Endothelial cell of umbilical vein (primary cell): Measurements from ENCODE around the gene FLT1. TPM values are rescaled to one million over a fixed set of nuclear protein-coding genes. Genes with fewer than 3 reads are reported as not detected.

Source experiments
- BruUV-seq: library from RNA; stranded (reverse); fragments of 400-500 nt; replicated peaks from 2 replicates; lab custom pipeline; 2021; lab: Mats Ljungman, UMichigan
- CTCF ChIA-PET: fragments of 300-600, 350-600 bp; sonication (Branson Sonifier 250); formaldehyde crosslinking; loops from one replicate; lab custom pipeline; 2021; ENCODE audit warnings: antibody characterized with exemption, inconsistent platforms; lab: Charles Lee
- POLR2A ChIA-PET: fragments of 300-600, 350-600 bp; sonication (Branson Sonifier 250); formaldehyde crosslinking; loops from one replicate; lab custom pipeline; 2021; ENCODE audit warnings: antibody characterized with exemption, inconsistent platforms; lab: Charles Lee
- DNase-seq: peaks from one replicate; pipeline ENCODE4 v3.0.0-alpha.2; 2011; ENCODE audit warnings: low read depth, low spot score
- FAIRE-seq: peaks from 2 replicates; lab custom pipeline; 2011; peaks lifted over from hg19 to GRCh38; lab: Jason Lieb, UNC
- H2AFZ ChIP-seq: 2 replicates; pipeline ENCODE4 v1.6.0; 2012; ENCODE audit warnings: low read depth, low read length, control low read depth, inconsistent platforms
- H3K27ac ChIP-seq: 2 replicates; pipeline ENCODE4 v1.5.1; 2011; ENCODE audit warnings: low read depth, mild to moderate bottlenecking, control low read depth, low read length, moderate library complexity; ENCODE audit not compliant: insufficient read depth
- H3K27me3 ChIP-seq, 2 experiments: 2 replicates each; pipeline versions ENCODE4 v1.6.0 to v1.6.1; 2011; ENCODE audit warnings: low read length in 2 of 2, mixed read lengths in 1 of 2; ENCODE audit not compliant: control insufficient read depth in 2 of 2, insufficient read depth in 2 of 2
- H3K36me3 ChIP-seq, 2 experiments: 2 replicates in 1 of 2; 3 replicates in 1 of 2; pipeline ENCODE4 v1.5.1; 2011; ENCODE audit warnings: low read length in 2 of 2, mild to moderate bottlenecking in 1 of 2, moderate library complexity in 1 of 2; ENCODE audit not compliant: control insufficient read depth in 2 of 2, insufficient read depth in 2 of 2; ENCODE audit errors: extremely low read depth in 1 of 2
- H3K4me1 ChIP-seq: 3 replicates; pipeline ENCODE4 v1.5.1; 2011; ENCODE audit warnings: mild to moderate bottlenecking, low read length; ENCODE audit not compliant: control insufficient read depth, insufficient read depth; ENCODE audit errors: extremely low read depth
- H3K4me2 ChIP-seq: 2 replicates; pipeline ENCODE4 v1.6.1; 2011; ENCODE audit warnings: low read length, control low read depth, mixed read lengths; ENCODE audit not compliant: insufficient read depth
- H3K4me3 ChIP-seq, 3 experiments: fragments of 200-600 bp in 1 of 3; sonication (generic), shearing (Covaris generic) in 1 of 3; replicated peaks in 1 of 3; 2 replicates each; pipeline ENCODE4 v1.5.1; 2011 to 2016; ENCODE audit warnings: control low read depth in 3 of 3, low read length in 3 of 3, mild to moderate bottlenecking in 2 of 3, inconsistent platforms in 1 of 3, low read depth in 1 of 3, moderate library complexity in 1 of 3; ENCODE audit not compliant: insufficient read depth in 1 of 3
- H3K79me2 ChIP-seq: 2 replicates; pipeline ENCODE4 v1.6.0; 2012; ENCODE audit warnings: low read length, inconsistent platforms; ENCODE audit not compliant: control insufficient read depth, insufficient read depth
- H3K9ac ChIP-seq: replicated peaks from 2 replicates; pipeline ENCODE3; 2011; ENCODE audit warnings: low read length, control low read depth; ENCODE audit not compliant: insufficient read depth; ENCODE audit errors: extremely low read depth
- H3K9me1 ChIP-seq: replicated peaks from 3 replicates; pipeline ENCODE4 v1.6.0; 2011; ENCODE audit warnings: mild to moderate bottlenecking, low read length; ENCODE audit not compliant: control insufficient read depth, insufficient read depth; ENCODE audit errors: extremely low read depth
- H3K9me3 ChIP-seq: replicated peaks from 2 replicates; pipeline ENCODE4 v1.5.1; 2012; ENCODE audit warnings: low read length, inconsistent platforms; ENCODE audit not compliant: control insufficient read depth, insufficient read depth
- H4K20me1 ChIP-seq: replicated peaks from 2 replicates; pipeline ENCODE3; 2011; ENCODE audit warnings: mild to moderate bottlenecking, low read length; ENCODE audit not compliant: control insufficient read depth, insufficient read depth; ENCODE audit errors: extremely low read depth
- EZH2 ChIP-seq: IDR thresholded peaks from 2 replicates; pipeline ENCODE4 v1.6.1; 2012; ENCODE audit warnings: borderline replicate concordance, low read depth, mild to moderate bottlenecking, moderate library complexity, low read length, inconsistent platforms; ENCODE audit not compliant: severe bottlenecking
- FOS ChIP-seq: IDR thresholded peaks from 2 replicates; pipeline ENCODE4 v1.6.1; 2011; ENCODE audit warnings: mild to moderate bottlenecking, low read length, moderate library complexity, borderline replicate concordance; ENCODE audit not compliant: insufficient read depth
- GATA2 ChIP-seq: IDR thresholded peaks from 2 replicates; pipeline ENCODE4 v1.7.0; 2011; ENCODE audit warnings: low read depth, mild to moderate bottlenecking, moderate library complexity, mixed read lengths, low read length; ENCODE audit not compliant: insufficient read length, insufficient read depth
- JUN ChIP-seq: IDR thresholded peaks from 2 replicates; pipeline ENCODE4 v1.6.1; 2011; ENCODE audit warnings: borderline replicate concordance, low read depth; ENCODE audit not compliant: insufficient read length, insufficient read depth
- MYC ChIP-seq: IDR thresholded peaks from one replicate; pipeline ENCODE4 v1.6.1; 2011; ENCODE audit warnings: mild to moderate bottlenecking, low read depth, low read length
- POLR2A ChIP-seq: IDR thresholded peaks from 2 replicates; pipeline ENCODE4 v1.6.1; 2012; ENCODE audit warnings: low read depth, mild to moderate bottlenecking, control low read depth, low read length
- POLR2AphosphoS5 ChIP-seq: IDR thresholded peaks from 2 replicates; pipeline ENCODE4 v1.6.1; 2012; ENCODE audit warnings: low read depth, mild to moderate bottlenecking, control low read depth, low read length, moderate library complexity; ENCODE audit not compliant: insufficient read depth
- dilution Hi-C: fragments of 300-500 bp; cut with MboI; formaldehyde crosslinking; loops from one replicate; pipeline ENCODE4 v1.15.0; 2019; ENCODE audit warnings: low sequenced_read_pairs; ENCODE audit not compliant: extremely low pct_ligation_motif_present
- intact Hi-C: fragments of 100-400 bp; cut with micrococcal nuclease; formaldehyde crosslinking; loops from one replicate; pipeline ENCODE4 v1.10.0; 2022
- polyA plus RNA-seq, 4 experiments: library from polyadenylated mRNA; depleted of rRNA in 3 of 4; stranded (reverse) in 3 of 4; unstranded in 1 of 4; fragments of >200 nt; gene quantifications; 2 replicates each; pipeline versions ENCODE4 v1.2.1 to v1.2.3, GENCODE V29; 2011 to 2012; ENCODE audit warnings: missing spikeins in 1 of 4
- total RNA-seq: library from RNA; stranded (reverse); gene quantifications from 2 replicates; pipeline ENCODE4 v1.2.3, GENCODE V29; 2021
- TF ChIP-seq, protein P1 (sequence below), 2 donors: IDR thresholded peaks; 1 replicate in 1 of 2; 2 replicates in 1 of 2; pipeline ENCODE4 v1.5.1; 2011; ENCODE audit warnings: low read length in 2 of 2, mild to moderate bottlenecking in 2 of 2, moderate library complexity in 2 of 2, control low read depth in 1 of 2, inconsistent platforms in 1 of 2, low read depth in 1 of 2; ENCODE audit not compliant: insufficient read depth in 1 of 2; ENCODE audit errors: extremely low read depth in 1 of 2
- TF ChIP-seq, protein P2 (sequence below): IDR thresholded peaks from 2 replicates; pipeline ENCODE4 v1.6.1; 2011; ENCODE audit not compliant: insufficient read depth, insufficient read length

FLT1 gene
- total and polyA plus RNA-seq, 2 donors (not counting 3 experiments of a cell fraction or from before 2014, with no cell fraction given) = 16.0 to 104 TPM

DNA sequence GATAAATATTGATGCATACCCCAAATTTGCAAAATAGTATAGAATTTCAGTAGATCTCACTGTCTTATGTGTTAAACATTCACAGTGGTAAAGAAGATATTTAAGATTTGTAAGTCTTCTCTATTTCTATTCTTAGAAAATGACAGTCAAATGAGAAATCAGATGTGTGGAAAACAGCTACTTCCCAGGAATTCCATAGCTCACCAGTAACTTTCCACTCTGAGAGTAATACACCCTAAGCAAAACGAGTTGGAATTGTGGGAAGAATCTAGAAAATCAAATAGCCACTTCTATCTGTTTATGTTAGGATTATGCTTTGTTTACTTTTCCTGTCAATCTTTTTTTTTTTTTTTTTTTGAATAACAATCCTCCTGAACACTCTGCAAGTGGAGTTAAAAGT, 69.1 kb downstream of the FLT1 start:
- TF ChIP-seq, protein P1, sequence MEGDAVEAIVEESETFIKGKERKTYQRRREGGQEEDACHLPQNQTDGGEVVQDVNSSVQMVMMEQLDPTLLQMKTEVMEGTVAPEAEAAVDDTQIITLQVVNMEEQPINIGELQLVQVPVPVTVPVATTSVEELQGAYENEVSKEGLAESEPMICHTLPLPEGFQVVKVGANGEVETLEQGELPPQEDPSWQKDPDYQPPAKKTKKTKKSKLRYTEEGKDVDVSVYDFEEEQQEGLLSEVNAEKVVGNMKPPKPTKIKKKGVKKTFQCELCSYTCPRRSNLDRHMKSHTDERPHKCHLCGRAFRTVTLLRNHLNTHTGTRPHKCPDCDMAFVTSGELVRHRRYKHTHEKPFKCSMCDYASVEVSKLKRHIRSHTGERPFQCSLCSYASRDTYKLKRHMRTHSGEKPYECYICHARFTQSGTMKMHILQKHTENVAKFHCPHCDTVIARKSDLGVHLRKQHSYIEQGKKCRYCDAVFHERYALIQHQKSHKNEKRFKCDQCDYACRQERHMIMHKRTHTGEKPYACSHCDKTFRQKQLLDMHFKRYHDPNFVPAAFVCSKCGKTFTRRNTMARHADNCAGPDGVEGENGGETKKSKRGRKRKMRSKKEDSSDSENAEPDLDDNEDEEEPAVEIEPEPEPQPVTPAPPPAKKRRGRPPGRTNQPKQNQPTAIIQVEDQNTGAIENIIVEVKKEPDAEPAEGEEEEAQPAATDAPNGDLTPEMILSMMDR (IDR thresholded peaks at IDR 0.05; ENCODE audit: extremely low read depth in 1 of 2, insufficient read depth in 1 of 2, low read depth in 1 of 2, low read length in 2 of 2) = no peak
- TF ChIP-seq MYC = no peak
- TF ChIP-seq EZH2 = no peak
- Histone ChIP-seq H3K9me3 (no peaks in the 10 kb centered on the region), H3K79me2 (peaks cover 2% of the 10 kb centered on the region), H3K27me3 (no peaks in the 10 kb centered on the region), H2AFZ (no peak overlapping the region), H3K27ac (no peak overlapping the region), H3K9ac (no peak overlapping the region), H3K9me1 (no peaks in the 10 kb centered on the region), H4K20me1 (no peaks in the 10 kb centered on the region), H3K36me3 (peaks cover 12 to 42% of the 10 kb centered on the region in 2 experiments), H3K4me2 (no peak overlapping the region), H3K4me3 (no peak overlapping the region), H3K4me1 (peaks cover 25% of the 10 kb centered on the region)
- DNase-seq (no peak), FAIRE-seq (no peak)
- POLR2A ChIA-PET = no interaction called here
- dilution Hi-C loops (no loop called here), intact Hi-C loops (no loop called here)
- CTCF ChIA-PET = interaction anchor here (0.7 to 1.2 kb wide), 4 partner anchors 9 to 72 kb away, joined by 3 to 4 read pairs (median 4); no protein-coding TSS in a partner anchor
- no TSS peak for BruUV-seq

DNA sequence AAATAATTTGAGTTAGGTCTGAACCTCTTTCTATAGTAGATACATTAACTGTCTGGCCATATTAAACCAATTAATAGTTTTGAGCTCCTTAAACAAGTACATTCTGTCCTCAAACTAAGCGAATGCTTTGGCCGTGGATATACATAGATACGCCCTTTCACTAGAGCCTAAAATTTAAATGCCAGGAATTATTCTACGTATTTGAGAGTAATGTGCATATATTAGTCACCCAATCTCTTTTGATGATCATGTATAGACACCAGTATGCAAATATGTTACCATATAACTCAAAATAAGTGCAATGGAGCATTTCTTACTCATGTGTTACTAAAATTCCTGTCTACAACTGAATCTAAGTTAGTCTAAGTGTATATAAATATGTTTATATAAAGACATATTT, 70.4 kb downstream of the FLT1 start:
- dilution Hi-C loops (no loop called here), intact Hi-C loops (no loop called here)
- H3K4me1 ChIP-seq = peaks cover 37% of the 10 kb centered on the region
- no peak overlapping the region for H3K27ac ChIP-seq
- no TSS peak for BruUV-seq
- TF ChIP-seq POLR2AphosphoS5 = no peak
- TF ChIP-seq FOS = no peak
- TF ChIP-seq POLR2A = no peak
- TF ChIP-seq MYC = no peak
- TF ChIP-seq EZH2 = no peak
- no peak for TF ChIP-seq GATA2
- TF ChIP-seq, protein P1 (IDR thresholded peaks at IDR 0.05; ENCODE audit: extremely low read depth in 1 of 2, insufficient read depth in 1 of 2, low read depth in 1 of 2, low read length in 2 of 2) = no peak
- TF ChIP-seq JUN = no peak
- TF ChIP-seq, protein P2, sequence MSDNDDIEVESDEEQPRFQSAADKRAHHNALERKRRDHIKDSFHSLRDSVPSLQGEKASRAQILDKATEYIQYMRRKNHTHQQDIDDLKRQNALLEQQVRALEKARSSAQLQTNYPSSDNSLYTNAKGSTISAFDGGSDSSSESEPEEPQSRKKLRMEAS = no peak
- H3K36me3 ChIP-seq = peaks cover 12 to 35% of the 10 kb centered on the region in 2 experiments
- H3K9me3 ChIP-seq = no peaks in the 10 kb centered on the region
- no peaks in the 10 kb centered on the region for H4K20me1 ChIP-seq
- no peak overlapping the region for H3K9ac ChIP-seq
- DNase-seq (no peak), FAIRE-seq (no peak)
- no peak overlapping the region for H2AFZ ChIP-seq
- peaks cover 7% of the 10 kb centered on the region for H3K79me2 ChIP-seq
- ChIA-PET CTCF (interaction anchor here (0.9 to 1.1 kb wide), 2 partner anchors 23 to 99 kb away, joined by 3 read pairs; no protein-coding TSS in a partner anchor), POLR2A (no interaction called here)
- H3K4me3 ChIP-seq = no peak overlapping the region
- H3K27me3 ChIP-seq = no peaks in the 10 kb centered on the region
- no peaks in the 10 kb centered on the region for H3K9me1 ChIP-seq
- no peak overlapping the region for H3K4me2 ChIP-seq
